DLD1 (cell line): ENCODE results near the gene ZC3H12A.
"Not testable (repeated sequence)": the region's sequence is repeated elsewhere in the genome, so short reads cannot be mapped to it uniquely, and the experiment has no call there.

Experiments
- in situ Hi-C: cut with HindIII; loops from 2 replicates; pipeline ENCODE4 v1.10.0; 2017; ENCODE audit warnings: low sequenced_read_pairs

Gene ZC3H12A

DNA sequence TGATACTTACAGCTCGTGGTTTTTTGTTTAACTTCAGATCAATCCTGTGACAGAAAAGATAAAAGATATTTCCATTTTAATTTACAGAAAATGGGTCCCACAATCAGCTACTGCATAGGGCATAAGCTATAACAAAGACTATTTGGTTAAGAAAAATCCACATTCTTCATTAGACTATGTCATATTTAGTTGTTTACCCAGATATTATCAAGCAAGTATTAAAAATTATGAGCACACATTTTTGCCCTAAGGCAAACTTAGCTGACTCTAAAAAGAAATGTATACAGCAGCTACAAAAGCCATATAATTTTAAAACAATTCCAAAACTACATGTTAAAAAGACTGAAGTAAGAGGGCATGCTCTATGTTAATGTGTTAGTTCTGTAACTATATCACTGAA lies 21.5 kb downstream of the ZC3H12A start:
- in situ Hi-C loops, result no loop called here

DNA sequence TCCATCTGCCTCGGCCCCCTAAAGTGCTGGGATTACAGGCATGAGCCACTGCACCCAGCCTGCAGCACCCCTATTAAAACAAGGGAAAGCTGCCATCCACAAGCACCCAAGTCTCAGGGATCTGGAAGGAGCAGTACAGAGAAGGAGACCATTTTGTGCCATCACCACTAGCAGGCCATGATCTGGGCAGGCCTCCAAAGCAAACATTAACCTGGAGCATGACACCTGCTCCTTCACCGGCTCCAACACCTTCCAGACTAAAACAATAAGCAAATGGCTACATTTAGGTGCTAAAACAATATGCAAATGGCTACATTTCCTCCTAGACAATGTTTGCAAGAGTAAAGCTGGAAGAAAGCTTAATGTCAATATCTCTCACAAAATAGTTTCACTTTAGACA lies 23.5 kb downstream of the ZC3H12A start:
- in situ Hi-C loops, result no loop called here

DNA sequence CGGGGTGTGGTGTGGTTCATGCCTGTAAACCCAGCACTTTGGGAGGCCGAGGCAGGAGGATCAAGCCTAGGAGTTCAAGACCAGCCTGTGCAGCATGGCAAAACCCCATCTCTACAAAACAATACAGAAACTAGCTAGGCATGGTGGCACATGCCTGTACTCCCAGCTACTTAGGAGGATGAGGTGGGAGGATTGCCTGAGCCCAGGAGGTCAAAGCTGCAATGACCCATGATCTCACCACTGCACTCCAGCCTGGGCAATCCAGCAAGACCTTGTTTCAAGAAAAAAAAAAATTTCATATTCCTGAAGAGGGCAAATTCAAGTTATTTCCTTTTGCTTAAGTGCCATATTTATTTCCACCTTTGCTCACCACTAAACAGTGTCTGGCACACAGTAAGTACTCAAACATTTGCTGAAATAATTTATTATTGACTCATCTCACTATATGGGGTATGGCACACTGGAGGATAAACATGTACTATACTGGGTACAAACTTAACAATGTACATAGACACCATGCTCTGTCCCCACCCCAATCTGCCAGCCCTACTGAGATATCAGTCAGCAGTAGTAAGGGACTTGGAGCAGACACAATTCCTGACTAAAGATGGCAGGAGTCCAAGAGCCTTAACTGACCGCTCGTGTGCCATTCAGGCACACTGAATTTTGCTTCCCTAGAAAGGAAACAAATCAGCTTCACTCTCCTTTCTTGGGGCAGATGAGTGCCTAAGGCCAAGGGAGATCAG lies 24.7 kb downstream of the ZC3H12A start:
- in situ Hi-C loops, result no loop called here

GRCh38 chr1:37501661-37502060 lies 27.3 kb downstream of the ZC3H12A start:
- in situ Hi-C loops, result no loop called here

DNA sequence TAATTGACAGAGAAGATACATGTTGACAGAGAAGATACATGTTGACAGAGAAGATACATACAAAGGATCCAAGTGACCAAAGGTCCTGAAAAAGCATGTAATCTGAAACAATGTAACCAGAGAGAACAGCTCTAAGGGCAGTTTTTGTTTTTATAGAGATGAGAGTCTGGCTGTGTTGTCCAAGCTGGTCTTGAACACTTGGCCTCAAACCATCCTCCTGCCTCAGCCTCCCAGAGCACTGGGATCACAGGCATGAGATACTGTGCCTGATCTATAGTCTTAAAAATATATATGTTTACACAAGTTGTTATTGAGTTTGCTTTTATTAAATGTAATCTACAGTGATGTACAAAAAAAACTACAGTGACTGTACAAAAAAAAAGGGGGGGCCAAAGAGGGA lies 27.7 kb downstream of the ZC3H12A start:
- in situ Hi-C loops, result no loop called here

DNA sequence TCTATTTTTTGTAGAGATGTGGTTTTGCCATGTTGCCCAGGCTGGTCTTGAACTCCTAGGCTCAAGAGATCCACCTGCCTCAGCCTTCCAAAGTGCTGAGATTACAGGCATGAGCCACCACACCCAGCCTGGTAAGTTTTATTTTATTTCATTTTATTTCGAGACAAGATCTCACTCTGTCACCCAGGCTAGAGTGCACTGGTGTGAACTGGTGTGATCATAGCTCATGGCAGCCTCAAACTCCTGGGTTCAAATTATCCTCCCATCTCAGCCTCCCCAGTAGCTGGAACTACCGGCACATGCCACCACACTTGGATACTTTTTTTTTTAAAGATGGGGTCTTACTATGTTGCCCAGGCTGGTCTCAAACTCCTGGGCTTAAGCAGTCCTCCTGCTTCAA lies 28.4 kb downstream of the ZC3H12A start:
- in situ Hi-C loops, result not testable (repeated sequence)

DNA sequence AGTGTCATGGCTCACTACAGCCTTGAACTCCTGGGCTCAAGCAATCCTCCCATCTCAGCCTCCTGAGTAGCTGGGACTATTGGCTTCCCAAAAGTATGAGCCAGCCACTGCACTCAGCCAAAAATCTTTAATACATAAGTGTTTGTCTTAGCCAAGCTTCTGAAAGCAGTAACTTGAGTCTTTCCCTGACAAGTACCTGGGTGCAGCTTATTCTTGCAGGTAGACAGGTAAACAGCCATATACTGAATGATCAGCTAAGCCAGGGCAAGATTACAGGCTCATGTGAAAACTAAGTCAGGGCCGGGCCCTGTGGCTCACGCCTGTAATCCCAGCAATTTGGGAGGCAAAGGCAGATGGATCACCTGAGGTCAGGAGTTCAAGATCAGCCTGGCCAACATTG lies 32.4 kb downstream of the ZC3H12A start:
- in situ Hi-C loops, result no loop called here

DNA sequence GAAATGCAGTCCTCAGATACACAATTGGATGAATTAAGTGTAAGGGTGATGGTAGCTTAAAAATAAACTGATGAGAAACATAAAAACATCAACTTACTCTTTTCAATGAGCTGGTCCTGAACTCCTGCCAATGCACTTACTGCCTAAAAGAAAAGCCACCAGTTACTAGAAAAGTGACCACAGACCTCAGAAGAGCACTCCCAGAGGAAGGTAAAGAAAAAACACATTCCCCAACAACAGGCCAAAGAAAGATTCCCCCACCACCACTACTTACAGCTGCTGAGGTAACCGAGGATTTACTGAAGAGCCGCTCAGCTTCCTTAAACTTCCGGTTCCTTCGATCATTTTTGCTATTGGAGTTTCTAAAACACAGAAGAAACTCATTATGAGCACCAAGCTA lies 34.8 kb downstream of the ZC3H12A start:
- in situ Hi-C loops, result no loop called here

GRCh38 chr1:37513795-37514349 lies 39.5 kb downstream of the ZC3H12A start:
- in situ Hi-C loops, result no loop called here

GRCh38 chr1:37514350-37515184 lies 40.2 kb downstream of the ZC3H12A start, which contains the start of gene MEAF6:
TSS of gene MEAF6 (minus strand) at chr1:37514766. CDS start at chr1:37514746, 20 bp downstream.
- in situ Hi-C loops, result no loop called here

- in situ Hi-C loops, result no loop called here
Measured at GRCh38 chr1:37515185-37516034, 41.0 kb downstream of the ZC3H12A start.

DNA sequence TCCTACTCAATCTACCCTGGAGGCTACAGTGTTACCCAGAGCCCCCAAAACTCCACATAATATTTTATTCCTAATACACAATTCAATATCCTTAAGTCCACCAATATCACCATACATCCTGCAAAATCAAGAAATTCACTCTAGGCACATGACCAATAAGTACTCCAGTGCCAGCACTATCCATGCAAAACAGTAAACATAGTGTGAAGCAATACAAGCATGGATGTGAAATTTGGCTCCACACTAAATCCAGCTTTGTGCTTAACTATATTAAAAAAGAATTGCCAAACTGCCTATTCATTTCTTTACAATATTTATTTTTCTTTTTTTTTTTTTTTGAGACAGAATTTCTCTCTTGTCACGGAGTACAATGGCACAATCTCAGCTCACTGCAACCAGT lies 43.2 kb downstream of the ZC3H12A start:
- in situ Hi-C loops, result no loop called here

DNA sequence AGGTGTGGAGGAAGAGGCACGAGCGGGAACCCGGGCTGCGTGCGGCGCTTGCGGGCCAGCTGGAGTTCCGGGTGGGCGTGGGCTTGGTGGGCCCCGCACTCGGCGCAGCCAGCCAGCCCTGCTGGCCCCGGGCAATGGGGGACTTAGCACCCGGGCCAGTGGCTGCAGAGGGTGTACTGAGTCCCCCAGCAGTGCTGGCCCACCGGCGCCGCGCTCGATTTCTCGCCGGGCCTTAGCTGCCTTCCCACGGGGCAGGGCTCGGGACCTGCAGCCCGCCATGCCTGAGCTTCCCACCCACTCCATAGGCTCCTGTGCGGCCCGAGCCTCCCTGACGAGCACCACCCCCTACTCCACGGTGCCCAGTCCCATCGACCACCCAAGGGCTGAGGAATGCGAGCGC lies 43.9 kb downstream of the ZC3H12A start:
- in situ Hi-C loops, result not testable (repeated sequence)

DNA sequence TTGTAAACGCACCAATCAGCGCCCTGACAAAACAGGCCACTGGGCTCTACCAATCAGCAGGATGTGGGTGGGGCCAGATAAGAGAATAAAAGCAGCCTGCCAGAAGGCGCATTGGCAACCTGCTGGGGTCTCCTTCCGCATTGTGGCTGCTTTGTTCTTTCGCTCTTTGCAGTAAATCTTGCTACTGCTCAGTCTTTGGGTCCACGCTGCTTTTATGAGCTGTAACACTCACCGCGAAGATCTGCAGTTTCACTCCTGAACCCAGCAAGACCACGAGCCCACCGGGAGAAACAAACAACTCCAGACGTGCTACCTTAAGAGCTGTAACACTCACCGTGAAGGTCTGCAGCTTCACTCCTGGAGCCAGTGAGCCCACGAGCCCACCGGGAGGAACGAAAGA lies 44.5 kb downstream of the ZC3H12A start:
- in situ Hi-C loops, result not testable (repeated sequence)

- in situ Hi-C loops, result no loop called here
Measured at GRCh38 chr1:37519613-37520012, 45.2 kb downstream of the ZC3H12A start.

DNA sequence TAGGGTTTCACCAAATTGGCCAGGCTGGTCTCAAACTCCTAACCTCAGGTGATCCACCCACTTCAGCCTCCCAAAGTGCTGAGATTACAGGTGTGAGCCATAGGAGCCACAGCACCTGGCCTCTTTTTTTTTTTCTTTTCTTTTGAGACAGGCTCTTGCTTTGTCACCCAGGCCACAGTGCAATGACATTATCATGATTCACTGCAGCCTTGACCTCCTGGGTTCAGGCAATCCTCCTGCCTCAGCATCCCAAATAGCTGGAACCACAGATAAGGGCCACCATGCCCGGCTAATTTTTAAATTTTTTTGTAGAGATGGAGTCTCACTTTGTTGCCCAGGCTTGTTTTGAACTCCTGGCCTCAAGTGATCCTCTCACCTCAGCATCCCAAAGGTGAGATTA lies 55.5 kb downstream of the ZC3H12A start:
- in situ Hi-C loops, result not testable (repeated sequence)

- in situ Hi-C loops, result not testable (repeated sequence)
Measured at GRCh38 chr1:37532418-37533156, 58.2 kb downstream of the ZC3H12A start.

DNA sequence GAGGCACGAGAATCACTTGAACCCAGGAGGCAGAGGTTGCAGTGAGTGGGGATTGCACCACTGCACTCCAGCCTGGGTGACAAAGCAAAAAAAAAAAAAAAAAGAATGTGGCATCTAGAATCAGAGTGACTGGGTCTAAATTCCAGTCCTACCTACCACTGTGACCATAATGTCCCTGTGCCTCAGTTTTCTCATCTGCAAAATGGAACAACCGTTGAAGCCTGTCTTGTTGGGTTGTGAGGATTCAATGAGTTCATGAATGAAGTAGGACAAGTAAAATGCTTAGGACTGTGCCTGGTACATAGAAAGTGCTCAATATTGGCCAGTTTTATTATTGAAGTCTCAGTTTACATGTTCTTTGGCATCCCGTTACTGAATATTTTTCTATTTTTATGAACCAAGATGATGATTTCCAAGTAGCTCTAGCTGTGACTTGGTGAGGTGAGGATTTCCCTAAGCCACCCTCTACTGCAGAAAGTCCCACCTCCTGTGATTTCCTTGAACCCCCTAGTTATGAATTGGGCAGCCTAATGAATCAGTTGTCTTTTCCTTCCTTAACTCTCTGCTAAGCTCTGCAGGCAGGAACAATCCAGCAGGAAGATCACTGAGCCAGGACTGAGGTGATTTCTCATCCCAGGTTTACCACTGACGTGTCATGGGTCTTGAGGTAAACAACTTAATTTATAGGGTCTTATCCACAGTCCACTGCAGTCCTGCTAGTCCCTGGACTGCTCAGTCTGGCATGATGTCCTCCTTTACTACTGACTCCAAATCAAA lies 59.1 kb downstream of the ZC3H12A start:
- in situ Hi-C loops, result no loop called here
